ENCODE data around the gene SNX24. TPM values are rescaled to one million over a fixed set of nuclear protein-coding genes. Genes with fewer than 3 reads are reported as not detected.

Gene SNX24
- total and polyA plus RNA-seq, 4 donors: 15.0 to 39.4 (median 24.4) TPM

- DNase-seq (no peak), ATAC-seq (ENCODE audit: insufficient read depth, low FRiP score) (no peak)
- TF ChIP-seq CTCF (IDR thresholded peaks at IDR 0.05; ENCODE audit: control extremely low read depth, extremely low read depth): no peak
- peaks cover 0 to 3% (median 0%) of the 10 kb centered on the region in 5 donors for H3K4me1 ChIP-seq (ENCODE audit: control insufficient read depth in 5 of 5, insufficient read depth in 5 of 5, low read length in 5 of 5)
- H3K4me3 ChIP-seq: no peak overlapping the region
- H3K27ac ChIP-seq (ENCODE audit: low read depth in 1 of 2, low read length in 1 of 2): no peak overlapping the region
- H3K9ac ChIP-seq (ENCODE audit: insufficient read depth in 1 of 2, low read length in 2 of 2): no peak overlapping the region
- WGBS, 2 donors: 85 to 89% methylated on average over 4 of the region's 4 CpGs
- no peaks in the 10 kb centered on the region for H3K27me3 ChIP-seq (ENCODE audit: control insufficient read depth in 3 of 3, insufficient read depth in 3 of 3, low read length in 2 of 3)
- no peaks in the 10 kb centered on the region for H3K36me3 ChIP-seq (ENCODE audit: control insufficient read depth in 4 of 4, insufficient read depth in 4 of 4, low read length in 4 of 4)
- H3K9me3 ChIP-seq (ENCODE audit: control insufficient read depth in 4 of 4, insufficient read depth in 3 of 4, low read length in 3 of 4): peaks cover 0 to 1% (median 0%) of the 10 kb centered on the region in 4 donors
These were observed 76.4 kb downstream of the SNX24 start for GRCh38 chr5:122921826-122922225.

DNA sequence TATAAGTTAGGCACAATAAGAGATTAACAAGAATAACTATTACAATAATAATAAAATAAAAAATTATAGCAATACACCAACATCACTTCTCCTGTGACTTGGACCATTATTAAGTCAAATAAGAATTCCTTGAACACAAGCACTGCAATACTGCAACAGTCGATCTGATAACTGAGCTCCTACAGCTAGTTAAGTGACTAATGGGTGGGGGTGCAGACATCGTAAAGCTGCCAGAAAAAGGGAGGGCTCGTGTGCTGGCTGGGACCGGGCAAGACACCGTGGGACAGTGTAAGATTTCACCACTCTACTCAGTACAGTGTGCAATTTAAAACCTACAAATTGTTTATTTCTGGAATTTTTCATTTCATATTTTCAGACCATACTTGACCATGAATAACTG lies 78.8 kb downstream of the SNX24 start:
- no peak overlapping the region for H3K9ac ChIP-seq (ENCODE audit: insufficient read depth in 1 of 2, low read length in 2 of 2)
- H3K4me1 ChIP-seq (ENCODE audit: control insufficient read depth in 5 of 5, insufficient read depth in 5 of 5, low read length in 5 of 5): peaks cover 0 to 3% (median 0%) of the 10 kb centered on the region in 5 donors
- no peak overlapping the region for H3K27ac ChIP-seq (ENCODE audit: low read depth in 1 of 2, low read length in 1 of 2)
- H3K36me3 ChIP-seq (ENCODE audit: control insufficient read depth in 4 of 4, insufficient read depth in 4 of 4, low read length in 4 of 4): no peaks in the 10 kb centered on the region
- no peak overlapping the region for H3K4me3 ChIP-seq
- ATAC-seq (ENCODE audit: insufficient read depth, low FRiP score) (no peak), DNase-seq (peak in 1 of 3 donors; percentile 33)
- WGBS, 2 donors: 85 to 87% methylated on average over 5 of the region's 5 CpGs
- peaks cover 0 to 1% (median 0%) of the 10 kb centered on the region in 4 donors for H3K9me3 ChIP-seq (ENCODE audit: control insufficient read depth in 4 of 4, insufficient read depth in 3 of 4, low read length in 3 of 4)
- TF ChIP-seq CTCF (IDR thresholded peaks at IDR 0.05; ENCODE audit: control extremely low read depth, extremely low read depth): no peak
- no peaks in the 10 kb centered on the region for H3K27me3 ChIP-seq (ENCODE audit: control insufficient read depth in 3 of 3, insufficient read depth in 3 of 3, low read length in 2 of 3)

- no peak overlapping the region for H3K27ac ChIP-seq (ENCODE audit: low read depth in 1 of 2, low read length in 1 of 2)
- no peak for ATAC-seq (ENCODE audit: insufficient read depth, low FRiP score)
- no peaks in the 10 kb centered on the region for H3K27me3 ChIP-seq (ENCODE audit: control insufficient read depth in 3 of 3, insufficient read depth in 3 of 3, low read length in 2 of 3)
- no peaks in the 10 kb centered on the region for H3K36me3 ChIP-seq (ENCODE audit: control insufficient read depth in 4 of 4, insufficient read depth in 4 of 4, low read length in 4 of 4)
- peaks cover 0 to 1% (median 0%) of the 10 kb centered on the region in 4 donors for H3K9me3 ChIP-seq (ENCODE audit: control insufficient read depth in 4 of 4, insufficient read depth in 3 of 4, low read length in 3 of 4)
- H3K4me1 ChIP-seq (ENCODE audit: control insufficient read depth in 5 of 5, insufficient read depth in 5 of 5, low read length in 5 of 5): peaks cover 0 to 3% (median 0%) of the 10 kb centered on the region in 5 donors
- no peak overlapping the region for H3K4me3 ChIP-seq
- no peak overlapping the region for H3K9ac ChIP-seq (ENCODE audit: insufficient read depth in 1 of 2, low read length in 2 of 2)
- no peak for DNase-seq
- 90 to 91% methylated on average over 4 of the region's 4 CpGs for WGBS, 2 donors
- no peak for TF ChIP-seq CTCF (IDR thresholded peaks at IDR 0.05; ENCODE audit: control extremely low read depth, extremely low read depth)
These were observed 79.4 kb downstream of the SNX24 start for GRCh38 chr5:122924719-122925395.
